ENCODE measurements around the gene DCDC1.

DCDC1 gene, protein sequence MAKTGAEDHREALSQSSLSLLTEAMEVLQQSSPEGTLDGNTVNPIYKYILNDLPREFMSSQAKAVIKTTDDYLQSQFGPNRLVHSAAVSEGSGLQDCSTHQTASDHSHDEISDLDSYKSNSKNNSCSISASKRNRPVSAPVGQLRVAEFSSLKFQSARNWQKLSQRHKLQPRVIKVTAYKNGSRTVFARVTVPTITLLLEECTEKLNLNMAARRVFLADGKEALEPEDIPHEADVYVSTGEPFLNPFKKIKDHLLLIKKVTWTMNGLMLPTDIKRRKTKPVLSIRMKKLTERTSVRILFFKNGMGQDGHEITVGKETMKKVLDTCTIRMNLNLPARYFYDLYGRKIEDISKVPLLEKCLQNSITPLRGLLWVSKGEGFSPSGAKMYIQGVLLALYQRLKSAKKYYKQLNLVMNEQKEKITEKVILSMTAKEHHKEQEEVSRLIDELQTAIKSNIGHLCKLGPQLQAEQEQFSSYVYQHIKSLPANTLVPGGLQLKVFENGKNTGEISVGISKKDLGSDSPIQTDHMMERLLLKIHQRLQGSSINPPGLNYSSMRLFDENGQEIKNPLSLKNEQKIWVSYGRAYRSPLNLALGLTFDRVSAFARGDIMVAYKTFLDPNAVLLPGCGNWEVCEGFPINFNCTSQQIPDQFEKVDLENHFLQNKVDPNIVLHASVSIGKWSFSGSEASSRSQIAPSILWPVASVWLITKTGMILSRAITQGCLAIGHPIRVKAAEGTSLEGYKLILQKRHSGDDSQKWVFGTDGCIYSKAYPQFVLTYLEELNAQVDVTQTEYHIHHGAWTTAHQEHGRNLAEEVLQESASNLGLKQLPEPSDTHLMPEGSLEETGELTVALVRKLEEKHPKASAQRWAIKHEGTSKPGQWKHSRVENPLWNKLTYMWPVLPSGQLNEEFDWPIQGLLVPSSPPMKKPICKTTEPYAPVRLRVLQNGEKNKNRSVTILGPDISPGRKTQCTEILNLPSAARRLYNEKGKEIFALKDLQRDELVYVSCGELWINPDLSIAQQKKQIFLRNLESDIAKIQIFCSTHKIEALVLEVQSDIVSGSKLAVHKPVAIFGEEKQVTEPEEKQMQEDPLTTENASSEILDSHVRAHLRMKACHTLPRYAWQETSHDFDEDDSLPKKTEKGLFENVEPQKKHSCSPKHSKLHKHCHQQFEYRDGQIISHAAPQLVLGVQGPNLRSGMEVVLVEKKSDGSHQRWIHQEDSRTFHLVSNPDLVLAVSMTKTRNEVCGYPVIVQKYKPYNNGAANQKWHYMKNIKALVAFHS (N-terminal part only)

DNA sequence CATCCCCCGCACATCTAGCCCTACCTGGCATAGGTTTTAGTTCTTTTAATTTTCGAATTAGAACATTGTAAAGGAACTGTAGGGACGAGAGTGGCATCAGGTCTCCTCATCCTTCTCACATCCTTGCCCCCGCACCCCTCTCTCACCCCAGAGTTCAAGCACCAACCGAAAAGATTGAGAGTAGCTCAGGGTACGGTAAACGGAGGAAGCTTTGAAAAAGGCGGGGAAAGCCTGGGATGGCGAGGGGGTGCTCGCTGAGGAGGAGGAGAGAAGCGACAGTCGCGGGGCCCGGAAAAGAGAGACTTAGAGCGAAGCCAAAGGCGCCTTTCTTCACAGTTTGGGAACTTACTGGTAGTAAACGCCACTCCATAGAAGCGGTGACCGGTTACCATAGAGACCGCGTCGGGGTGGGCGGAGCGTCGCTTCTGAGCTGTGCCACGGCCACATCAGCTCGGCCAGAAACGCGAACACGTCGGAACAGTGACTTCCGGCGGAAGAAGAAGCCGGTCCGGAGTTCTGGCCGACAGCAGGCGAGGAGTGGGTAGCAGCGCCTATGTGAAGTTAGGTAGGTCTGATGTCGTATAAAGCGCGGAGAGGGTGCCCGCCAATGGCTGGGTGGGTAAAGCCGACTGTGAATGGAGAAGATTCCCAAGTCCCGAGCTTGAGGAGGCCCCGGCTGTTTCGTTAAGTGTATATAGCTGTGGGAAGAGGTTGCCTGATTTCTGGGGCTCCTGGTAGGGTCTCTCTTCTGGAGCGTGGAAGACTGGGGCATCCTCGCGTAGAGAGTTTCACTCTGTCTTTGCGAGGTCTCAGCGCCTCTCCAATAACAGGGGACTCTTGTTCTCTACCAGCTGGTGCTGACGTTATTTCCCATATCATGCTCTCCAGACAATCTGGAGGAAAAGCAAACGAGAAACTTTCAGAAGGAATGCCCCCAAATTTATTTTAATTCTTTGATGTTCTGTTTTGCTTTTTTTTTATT is at the start of gene DCDC1, which contains the start of gene DNAJC24:
TSS of gene DCDC1 (minus strand) at position 392 of the 982 bp plus-strand sequence. CDS start 41,459 bp downstream, outside the sequence.
TSS of gene DNAJC24 (plus strand) at position 513 of the 982 bp plus-strand sequence. CDS start 889 bp downstream, outside the sequence.
- DNase-seq = peak; percentile 93 to 94

DNA sequence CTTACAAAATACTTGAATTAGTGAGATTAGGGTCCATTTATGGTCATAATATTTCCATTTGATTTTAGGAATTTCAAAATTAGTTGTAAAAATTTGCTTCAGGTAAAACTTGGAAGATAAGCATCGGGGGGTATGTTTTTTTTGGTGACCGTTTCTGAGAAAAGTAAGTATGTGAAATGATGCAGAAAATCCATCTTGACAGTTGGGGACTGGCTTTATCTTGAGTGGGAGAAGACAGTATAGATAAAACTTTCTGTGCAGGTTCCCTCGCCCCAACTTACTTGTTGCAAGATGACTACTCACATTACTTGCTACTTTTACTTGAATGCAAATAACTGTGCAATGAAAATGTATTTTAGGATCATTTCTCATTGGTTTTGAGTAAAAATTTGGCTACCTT is 49.6 kb upstream of the DCDC1 start:
- no peak for DNase-seq

DNA sequence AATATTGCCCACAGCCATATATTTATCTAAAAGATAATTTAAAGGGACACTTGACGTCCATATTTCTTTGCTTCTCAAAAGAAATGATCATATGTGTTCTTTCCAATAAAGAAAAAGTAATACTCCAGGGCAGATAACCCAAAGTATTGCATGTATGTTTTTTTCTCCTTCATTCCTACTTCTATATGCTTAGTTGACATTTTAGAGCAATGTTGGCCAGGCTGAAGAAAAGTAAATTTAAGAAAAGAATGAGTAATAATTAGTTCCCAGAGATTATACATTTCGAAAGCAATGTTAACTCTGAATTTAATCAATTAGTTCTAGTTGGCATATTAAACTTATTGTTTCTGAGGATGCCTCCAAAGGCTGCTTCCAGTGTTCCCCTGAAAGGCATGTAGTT is 48.3 kb upstream of the DCDC1 start:
- no peak for DNase-seq

DNA sequence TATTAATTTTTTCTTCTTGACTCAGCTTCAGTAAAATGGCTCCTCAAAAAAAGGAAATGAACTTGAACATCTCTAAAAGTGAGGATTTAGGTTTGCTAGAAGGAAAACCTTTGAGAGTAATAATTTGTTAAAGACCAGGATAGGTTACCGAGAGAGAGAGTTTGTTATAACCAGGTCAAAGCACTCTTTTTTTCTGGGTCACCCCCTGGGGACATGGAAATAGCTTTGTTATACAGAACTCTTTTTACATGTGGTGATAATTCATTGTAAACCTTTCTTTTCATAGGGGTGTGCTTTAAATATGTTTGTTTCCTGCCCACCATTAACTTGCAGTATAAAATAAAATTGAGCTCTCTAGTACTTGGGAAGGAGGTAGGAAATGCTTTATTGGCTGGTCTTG is 47.8 kb upstream of the DCDC1 start:
- DNase-seq = no peak

DNA sequence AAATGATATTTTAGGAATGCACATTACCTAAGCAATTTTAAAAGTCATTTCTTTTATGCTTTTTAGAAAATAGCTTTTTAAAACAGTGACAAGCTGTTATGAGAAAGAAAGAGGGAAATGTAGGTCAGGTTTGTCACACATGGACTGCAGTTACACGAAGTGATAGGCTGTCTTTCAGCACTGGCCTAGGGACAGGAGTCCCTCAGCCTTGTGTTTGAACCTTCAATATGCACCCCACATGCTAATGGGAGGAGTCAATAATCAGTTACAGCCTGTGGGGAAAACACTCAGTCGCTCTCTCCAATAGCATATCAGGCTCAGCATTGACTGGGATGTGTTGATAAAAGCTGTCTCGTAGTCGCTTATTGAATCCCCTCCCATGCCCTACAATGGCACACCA is 45.9 kb upstream of the DCDC1 start:
- no peak for DNase-seq

DNA sequence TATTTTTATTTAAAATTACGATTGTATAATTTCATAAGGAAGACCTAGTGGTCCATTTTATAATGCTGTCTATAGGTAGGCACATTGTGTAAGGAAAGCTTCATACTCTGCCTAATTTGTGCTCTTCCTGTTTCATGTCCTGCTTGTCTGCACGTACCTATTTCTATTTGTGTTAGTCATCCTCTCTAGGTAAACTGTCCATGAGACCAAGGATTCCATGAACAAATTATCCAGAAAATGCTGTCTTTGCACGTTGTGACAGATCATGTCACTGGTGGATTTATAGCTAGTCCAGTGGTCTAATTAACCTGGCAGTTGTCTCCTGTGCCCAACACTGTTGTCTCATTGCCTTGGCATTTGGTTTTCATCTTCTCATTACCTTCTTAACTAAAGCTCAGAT is 44.8 kb upstream of the DCDC1 start:
- DNase-seq = no peak

DNA sequence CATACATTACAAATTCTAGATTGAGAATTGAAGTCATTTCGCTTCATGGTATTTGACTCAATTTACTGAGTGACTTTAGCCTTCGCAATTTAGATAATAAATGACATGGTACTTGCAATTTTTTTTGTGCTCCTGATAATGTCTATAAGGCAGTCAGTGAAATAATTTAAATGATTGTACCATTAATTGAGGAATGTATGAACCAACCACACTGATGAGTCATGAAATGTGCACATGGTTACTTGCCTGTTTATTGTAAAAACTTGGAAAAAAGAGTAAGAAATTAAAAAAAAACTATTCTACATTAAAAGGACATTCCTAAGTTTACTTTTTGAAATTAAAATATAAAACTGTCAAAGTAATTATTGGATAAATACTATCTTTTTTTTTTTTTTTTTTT is 43.4 kb upstream of the DCDC1 start:
- no peak for DNase-seq

DNA sequence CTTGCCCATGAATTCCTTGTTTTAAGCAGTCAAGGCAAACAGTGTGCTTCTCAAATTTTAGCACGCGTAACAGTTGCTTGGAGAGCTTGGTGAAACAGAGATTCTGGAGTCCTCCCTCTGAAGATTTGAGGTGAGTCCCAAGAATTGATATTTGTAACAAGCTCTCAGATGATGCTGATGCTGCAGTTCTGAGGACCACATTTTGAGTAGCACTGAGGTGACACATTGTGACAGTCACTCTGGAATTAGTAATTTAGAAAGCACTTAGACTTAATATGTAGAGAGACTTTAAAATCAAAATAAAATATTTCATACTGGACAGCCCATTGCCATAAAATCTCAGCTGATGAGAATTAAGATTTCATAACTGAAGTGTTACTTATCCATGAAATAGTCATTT is 38.7 kb upstream of the DCDC1 start:
- DNase-seq = no peak

DNA sequence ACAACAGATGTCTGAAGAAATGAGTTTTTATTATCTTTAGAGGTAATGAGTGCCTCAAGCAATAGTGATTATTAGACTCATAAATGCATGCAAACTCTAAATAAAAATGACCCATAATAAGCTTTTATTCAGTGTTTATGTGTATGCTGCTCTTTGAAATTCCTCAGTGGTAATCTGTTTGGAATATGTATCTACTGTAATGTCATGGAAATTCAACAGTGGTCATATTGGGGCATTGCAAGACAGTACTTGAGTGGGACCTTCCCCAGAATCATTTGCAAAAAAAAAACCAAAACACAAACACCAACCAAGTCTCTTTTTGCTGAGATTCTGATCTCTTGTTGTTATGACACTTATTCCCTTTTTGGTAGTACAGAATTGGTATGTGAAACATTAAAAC is 35.1 kb upstream of the DCDC1 start:
- DNase-seq = no peak

DNA sequence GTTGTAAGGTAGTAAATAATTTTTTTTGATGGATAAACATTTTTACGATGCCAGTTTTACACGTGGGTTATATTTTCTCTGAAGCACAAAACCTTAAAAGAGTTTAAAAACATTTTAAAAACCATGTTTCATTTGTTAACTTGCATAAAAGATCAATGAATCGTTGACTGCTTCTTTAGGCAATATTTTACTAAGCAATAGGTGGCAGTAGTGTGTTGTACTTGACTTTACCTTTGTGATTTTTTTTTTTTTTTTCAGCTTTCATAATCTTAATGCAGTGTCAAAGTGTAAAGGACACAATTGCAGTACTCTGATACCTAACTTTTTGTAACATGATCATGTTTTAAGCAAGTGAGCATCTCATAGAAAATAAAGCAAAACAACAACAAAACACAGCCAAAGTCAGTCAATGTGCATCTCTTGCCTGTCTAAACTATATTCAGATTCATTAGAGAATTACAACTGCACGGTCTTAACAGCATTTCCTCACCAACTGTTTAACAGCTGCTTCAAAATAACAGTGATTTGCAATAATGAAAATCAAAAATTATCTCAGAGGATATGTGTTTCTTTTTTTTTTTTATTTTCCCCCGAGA is 27.8 kb upstream of the DCDC1 start:
- no peak for DNase-seq

DNA sequence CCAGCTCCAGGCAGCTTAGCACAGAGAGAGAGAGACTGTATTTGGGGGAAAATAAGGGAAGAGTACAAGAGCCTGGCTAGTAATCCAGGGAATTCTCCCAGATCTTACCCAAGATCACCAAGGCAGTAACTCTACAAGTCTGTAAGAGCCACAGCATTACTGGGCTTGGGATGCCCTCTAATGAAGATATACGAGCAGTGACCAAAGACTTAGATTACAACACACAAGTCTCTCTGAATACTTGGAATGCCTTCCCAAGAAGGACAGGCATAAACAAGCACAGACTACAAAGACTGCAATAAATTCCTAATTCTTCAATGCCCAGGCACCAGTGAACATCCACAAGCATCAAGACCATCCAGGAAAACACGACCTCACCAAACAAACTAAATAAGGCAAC is 17.8 kb upstream of the DCDC1 start:
- no peak for DNase-seq

DNA sequence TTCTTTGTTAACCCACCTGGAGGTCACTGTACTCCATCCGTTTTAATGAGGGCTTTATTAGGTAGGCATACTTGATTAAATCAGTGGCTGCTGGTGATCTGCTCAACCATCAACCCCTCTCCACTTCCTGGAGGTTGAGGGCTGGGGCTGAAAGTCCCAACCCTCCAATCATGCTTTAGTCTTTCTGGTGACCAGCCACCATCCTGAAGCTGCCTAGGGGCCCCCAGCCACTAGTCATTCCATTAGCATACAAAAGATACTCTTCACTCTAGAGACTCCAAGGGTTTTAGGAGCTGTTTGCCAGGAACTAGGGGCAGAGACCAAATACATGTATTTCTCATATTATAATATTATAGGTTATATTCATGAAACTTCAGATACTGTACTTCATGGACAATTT is 13.6 kb upstream of the DCDC1 start:
- DNase-seq = no peak

DNA sequence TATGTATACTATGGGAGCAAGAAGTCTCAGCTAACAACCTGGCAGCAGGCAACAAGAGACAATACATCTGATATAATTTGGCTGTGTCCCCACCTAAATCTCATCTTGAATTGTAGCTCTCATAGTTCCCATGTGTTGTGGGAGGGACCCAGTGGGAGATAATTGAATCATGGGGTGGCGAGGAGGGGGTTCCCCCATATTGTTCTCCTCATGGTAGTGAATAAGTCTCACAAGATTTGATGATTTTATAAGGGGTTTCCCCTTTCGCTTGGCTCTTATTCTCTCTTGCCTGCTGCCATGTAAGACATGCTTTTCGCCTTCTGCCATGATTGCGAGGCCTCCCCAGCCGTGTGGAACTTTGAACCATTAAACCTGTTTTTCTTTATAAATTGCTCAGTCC is 6.3 kb upstream of the DCDC1 start:
- DNase-seq = no peak

DNA sequence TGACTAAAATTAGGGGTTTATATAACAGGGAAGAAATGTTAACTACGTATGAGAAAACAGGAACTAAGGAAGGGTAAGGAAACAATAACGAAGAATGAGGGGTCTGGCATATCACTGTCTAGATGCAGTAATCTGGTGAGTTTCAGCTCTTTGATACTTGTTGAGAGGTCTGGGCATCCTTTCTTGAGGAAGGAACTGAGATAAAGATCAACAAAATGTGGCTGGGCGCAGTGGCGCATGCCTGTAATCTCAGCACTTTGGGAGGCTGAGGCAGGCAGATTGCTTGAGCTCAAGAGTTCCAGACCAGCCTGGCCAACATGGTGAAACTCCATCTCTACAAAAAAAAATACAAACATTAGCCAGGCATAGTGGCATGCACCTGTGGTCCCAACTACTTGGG is 2.7 kb downstream of the DCDC1 start:
- DNase-seq = no peak

DNA sequence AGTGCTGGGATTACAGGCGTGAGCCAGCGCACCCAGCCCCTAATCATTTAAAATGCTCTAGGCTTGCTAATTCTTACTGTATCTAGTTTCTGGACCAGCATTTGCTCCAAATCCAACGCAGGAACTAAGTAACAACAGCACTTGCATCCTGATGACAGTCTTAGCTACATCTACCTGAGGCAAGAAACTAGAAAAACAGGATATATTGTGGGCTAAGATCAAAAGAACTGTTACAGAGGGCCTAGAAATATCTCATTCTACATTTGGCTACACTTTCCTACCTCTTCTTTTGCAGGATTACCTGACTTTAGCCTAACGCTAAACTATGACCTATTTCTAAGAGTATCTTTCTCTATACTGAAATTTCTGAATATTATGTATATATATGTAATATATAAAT is 7.8 kb downstream of the DCDC1 start:
- DNase-seq = no peak

DNA sequence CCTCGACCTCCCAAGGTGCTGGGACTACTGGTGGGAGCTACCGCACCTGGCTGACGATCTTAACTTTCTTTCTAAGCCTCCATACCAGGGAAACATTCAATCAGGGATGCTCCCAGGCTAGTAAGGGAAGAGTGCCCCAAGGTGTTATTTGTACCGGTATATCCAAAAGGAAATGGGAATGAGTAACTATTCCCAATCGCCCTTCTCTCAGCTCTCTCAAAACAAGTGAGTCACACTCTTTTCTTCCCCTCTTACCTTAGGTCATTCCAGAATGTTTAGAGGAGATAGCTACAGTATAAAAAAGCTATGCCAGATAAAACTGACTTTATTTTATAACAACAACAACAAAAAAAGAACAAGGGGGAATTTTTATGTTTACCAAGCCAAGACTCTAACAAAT is 13.7 kb downstream of the DCDC1 start:
- DNase-seq = no peak

DNA sequence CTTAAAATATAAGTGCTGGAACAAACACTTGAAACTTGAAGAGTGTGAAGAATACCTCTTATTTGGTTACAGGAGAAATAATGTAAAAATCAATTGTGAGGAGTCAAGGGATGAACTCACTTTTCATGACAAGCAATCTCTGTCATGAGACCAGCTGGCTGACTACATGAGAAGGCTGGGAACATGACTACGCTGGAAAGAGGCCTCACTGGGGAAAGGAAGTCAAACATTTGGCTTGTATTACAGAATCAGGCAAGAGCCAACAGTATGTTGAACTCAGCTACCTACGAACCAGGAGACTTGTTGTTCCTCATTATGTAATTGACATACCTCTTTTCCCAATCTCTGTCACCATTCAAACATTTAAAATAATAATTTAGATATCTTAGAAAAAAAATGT is 14.4 kb downstream of the DCDC1 start:
- no peak for DNase-seq

DNA sequence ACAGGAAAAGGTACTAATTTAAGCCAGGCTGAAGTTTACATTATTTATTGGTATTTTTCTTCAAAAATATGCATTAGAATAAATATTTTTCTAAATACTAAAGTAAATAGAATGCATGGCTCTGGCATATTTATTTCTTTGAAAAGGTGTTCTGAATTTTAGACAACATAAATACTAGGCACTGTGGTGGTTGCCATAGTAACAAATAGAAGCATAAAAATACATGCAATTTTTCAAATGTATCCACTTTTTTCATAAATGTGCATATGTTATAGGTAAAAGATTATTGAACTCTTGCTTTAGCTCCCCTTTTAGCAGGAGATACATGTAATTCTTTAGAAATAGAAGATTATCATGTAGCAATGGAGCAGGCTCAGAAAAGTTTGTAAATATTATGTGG is 18.4 kb downstream of the DCDC1 start:
- no peak for DNase-seq

DNA sequence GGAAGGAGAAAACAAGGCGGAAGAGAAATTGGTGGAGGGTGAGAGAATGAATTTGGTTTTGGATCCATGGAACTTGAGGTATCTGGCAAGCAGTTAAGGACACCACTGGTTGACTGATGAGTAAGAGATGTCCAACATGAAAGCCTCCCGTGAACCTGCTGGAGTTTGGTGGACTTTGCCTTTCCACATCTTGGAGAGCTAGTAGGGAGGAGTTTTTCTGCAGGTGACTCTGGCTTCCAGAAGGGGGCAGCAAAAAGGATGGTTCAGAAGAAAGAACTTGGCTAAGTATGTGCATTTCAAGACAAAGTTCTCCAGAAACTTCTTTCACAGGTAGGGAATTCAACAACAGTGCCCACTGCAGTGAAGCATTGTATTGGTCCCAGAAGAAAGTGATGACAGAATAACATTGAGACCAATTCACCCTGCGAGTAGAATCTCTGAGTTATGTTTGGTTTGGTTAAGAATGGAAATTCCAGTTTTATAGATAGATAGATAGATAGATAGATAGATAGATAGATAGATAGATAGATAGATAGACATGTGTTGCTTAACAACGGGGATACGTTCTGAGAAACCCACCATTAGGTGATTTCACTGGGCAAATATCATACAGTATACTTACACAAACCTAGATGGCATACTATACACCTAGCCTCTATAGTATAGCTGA is 28.5 kb downstream of the DCDC1 start:
- DNase-seq = no peak

DNA sequence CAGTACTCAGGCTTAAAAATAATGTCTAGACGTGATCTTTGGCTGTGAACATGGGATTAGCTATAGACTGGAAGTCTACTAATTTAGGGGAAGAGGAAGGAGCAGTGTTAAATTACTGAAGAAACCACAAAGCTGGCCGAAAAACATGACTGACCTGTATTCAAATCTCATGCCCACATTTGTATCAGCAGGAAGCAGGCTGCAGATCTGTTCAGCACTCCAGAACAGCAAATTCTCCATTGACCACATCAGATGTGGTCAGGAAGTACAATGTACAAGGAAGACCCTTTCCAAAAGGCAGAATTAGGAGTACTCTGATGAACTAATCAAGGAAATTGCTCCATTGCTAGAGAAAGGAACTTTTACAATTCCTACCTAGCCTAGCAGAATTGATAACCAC is 31.7 kb downstream of the DCDC1 start:
- DNase-seq = no peak

DNA sequence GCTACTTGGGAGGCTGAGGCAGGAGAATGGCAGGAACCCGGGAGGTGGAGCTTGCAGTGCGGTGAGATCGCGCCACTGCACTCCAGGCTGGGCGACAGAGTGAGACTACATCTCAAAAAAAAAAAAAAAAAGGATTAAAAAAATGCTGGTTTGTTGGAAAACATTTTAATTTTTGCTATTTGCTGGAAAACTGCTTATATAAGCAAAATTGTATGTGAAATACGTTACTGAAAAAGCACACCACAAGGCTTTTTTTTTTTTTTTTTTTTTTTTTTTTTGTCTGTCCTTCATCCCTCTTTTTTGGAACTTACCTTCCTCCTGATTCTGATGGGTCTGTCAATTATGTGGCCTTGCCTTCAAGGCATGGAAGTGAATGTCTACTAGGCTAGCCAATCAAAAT is 40.8 kb downstream of the DCDC1 start:
- no peak for DNase-seq

Data from activated CD4-positive, alpha-beta T cell treated with anti-CD3 and anti-CD28 coated beads, Interleukin-2, amount 50 U/mL, for 4 hours (primary cell).